SH-SY5Y (cell line): Measurements from ENCODE around the gene IRF2BPL.

ENCODE experiments used
- GATA2 ChIP-seq: IDR thresholded peaks from 2 replicates; pipeline ENCODE4 v1.6.1; 2011; ENCODE audit warnings: mild to moderate bottlenecking, low read depth, low read length
- GATA3 ChIP-seq: IDR thresholded peaks from 2 replicates; pipeline ENCODE4 v1.6.1; 2011; ENCODE audit warnings: low read depth, mild to moderate bottlenecking, low read length, moderate library complexity

DNA sequence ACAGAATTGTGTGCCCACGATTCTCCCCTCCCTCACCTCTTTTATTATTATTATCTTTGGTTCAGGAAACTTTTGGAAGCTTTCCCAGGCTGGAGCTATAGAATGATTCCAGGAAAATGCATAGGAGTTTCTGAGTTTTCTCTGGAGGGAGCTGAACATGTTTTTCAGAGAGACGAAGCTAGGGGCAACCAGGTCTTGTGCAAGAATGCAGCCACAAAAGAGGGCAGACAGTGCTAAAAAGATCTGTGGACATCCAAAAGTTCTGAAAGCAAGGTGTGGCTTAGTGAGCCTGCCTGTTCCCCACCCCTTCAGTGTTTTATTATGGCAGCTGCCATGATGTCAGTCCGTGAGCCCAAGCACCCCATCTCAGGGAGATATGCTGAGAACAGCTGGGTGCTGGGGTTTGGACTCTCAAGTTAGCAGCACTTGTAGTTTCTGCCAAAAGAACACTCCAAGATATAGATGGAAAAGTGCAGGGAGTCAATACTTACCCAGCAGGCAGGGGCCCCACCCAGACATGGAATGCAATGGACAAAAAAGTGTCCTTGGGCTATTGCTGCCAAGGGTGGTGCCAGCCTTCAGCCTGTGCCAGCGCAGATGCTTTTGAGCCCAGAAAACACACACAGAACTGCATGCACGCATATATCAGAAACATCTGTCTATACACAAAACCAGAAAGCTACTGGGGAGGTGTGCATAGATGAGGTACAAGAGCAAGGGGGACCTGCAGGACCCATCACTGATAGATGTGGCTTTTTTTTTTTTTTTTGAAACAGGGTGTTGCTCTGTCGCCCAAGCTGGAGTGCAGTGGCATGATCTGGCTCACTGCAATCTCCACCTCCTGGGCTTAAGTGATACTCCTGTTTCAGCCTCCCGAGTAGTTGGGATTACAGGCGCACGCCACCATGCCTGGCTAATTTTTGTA lies 17.0 kb upstream of the IRF2BPL start:
- TF ChIP-seq GATA2 (no peak), GATA3 (no peak)
